Bone marrow (tissue), 2 donors: ENCODE measurements around the gene MCCC1.
"Not testable (repeated sequence)": the region's sequence is repeated elsewhere in the genome, so short reads cannot be mapped to it uniquely, and the experiment has no call there.

ENCODE experiments used
- DNase-seq, 2 donors: peaks; one replicate each; lab custom pipeline; 2025; lab: John Stamatoyannopoulos, UW

The MCCC1 gene

DNA sequence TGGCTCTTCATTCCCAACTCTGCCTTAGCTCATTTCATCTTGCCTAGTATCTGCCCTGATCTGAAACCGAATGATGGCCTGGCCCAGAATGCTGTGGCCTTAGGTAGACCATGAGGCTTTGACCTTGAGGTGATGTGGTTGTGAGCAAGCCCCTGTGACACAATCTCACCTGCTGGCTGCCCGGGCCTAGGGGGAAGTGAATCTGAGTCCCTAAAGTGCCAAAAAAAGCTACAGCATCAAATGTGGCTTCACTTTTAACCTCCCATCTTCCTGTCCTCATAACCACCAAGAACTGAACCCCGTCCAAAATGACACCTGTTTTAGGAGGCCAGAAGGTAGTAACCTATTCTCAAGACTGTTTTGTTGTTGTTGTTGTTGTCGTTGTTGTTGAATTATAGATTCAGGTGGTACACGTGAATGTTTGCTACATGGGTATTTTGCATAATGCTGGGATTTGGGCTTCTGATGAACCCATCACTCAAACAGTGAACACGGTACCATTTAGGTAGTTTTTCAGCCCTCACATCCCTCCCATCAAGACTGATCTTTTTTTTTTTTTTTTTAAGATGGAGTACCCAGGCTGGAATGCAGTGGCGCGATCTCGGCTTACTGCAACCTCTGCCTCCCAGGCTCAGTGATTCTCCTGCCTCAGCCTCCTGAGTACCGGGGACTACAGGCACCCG, 54.6 kb downstream of the MCCC1 start:
- DNase-seq, result no peak

DNA sequence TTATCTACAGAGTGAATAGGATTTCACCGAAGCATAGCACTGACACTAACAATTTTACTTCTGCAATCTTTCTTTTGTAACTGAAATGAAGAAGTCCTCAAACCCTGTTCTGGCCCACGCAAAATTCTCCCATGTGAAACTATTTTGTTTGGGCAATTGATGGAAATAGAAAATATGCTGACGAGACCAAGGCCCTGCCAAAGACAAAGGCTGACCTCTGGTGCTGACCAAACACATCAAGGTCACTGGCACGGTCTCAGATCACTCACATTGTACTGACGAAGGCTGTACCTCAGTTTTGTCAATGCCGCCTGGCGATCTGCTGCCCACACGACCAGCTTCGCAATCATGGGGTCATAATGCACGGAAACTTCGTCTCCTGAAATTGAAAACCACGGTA, 60.5 kb downstream of the MCCC1 start:
- no peak for DNase-seq

DNA sequence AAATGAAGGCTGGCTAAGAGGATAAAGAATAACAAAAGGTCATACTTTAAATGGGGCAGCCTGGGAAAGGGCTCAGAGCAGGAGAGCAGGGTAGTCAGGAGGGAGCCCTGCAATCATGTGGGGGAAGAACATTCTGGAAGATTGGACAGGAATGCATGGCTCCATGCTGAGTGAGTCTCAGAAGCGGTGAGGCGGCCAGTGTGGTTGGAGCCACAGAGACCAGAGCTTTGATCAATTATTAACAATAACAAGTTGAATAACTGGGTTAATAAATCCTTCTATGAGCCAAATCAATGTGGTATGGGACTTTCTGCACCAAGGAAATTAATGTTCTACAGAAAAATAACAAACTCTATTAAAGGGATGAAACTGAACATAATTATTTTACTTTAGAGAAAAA, 61.1 kb downstream of the MCCC1 start:
- DNase-seq, result no peak

DNA sequence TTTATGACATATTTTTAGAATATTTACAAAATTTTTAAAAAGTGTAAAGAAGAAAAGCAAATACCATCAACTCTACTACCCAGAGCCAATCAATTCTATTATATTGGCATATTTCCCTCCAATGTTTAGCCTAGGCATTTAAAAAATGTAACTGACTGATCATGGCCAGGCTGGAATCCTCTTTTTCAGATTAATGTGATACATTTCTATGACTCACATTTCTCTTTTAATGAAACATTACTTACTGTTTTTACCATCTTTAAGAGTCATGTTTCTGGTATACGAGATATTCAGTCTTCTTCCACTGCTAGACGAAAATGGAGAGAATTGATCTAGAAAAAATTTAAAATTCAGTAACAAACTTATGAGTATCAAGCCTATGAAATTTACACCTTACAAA, 65.5 kb downstream of the MCCC1 start:
- no peak for DNase-seq

DNA sequence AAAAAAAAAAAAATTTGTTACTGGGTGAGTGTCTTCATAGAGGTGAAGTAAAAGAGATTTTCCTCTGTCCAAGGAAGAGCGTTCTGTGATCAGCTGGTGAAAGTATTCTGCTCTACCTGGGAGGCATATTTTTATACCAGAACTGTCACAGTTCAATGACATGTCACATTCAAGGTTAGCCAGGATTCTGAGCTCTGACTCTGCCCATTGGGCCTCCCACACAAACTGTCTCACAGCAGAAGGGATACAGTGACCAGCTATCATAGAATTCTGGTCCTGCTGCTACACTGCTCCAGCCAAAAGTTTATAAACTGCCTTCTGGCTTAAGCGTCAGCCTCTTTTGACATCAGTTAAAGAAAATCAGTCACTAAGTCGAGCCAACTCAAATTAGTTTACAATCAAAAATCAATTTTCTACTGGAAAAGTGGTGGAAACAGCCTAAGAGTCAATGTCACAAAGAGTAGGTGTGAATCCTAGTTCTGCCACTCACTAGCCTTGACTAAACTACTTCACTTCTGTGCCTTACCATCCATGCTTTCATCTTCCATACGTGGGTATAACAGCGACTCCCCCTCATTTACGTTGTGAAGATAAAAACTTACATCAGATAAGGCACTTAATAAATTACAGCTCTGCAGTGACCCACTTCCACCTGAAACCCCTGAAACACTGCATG, 66.3 kb downstream of the MCCC1 start:
- DNase-seq, result no peak

DNA sequence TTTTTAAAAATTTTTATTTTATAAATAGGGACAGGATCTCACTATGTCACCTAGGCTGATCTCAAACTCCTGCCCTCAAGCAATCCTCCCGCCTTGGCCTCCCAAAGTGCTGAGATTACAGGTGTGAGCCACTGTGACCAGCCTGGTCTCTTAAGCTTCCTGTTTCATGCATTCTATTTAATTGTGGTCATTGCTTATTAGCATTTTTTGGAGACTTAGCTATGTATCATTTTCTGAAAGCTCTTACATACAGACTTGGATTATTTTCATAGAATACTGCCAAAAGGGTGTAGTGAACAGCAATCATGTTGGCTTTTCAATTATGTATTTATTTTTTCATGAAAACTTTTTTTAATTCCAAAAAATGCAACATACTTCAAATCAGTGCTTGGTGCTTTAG, 67.5 kb downstream of the MCCC1 start:
- DNase-seq, result no peak

DNA sequence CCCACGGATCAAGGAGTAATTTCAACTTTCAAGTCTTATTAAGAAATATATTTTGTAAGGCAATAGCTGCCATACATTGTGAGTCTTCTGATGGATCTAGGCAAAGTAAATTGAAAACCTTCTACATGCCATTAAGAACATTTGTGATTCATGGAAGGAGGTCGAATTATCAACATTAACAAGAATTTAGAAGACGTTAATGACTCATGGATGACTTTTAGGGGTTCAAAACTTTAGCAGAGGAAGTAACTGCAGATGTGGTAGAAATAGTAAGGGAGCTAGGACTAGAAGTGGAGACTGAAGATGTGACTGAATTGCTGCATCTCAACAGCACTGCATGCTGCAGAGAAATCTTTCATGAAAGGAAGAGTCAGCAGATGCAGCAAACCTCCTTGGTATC, 70.9 kb downstream of the MCCC1 start:
- no peak for DNase-seq

DNA sequence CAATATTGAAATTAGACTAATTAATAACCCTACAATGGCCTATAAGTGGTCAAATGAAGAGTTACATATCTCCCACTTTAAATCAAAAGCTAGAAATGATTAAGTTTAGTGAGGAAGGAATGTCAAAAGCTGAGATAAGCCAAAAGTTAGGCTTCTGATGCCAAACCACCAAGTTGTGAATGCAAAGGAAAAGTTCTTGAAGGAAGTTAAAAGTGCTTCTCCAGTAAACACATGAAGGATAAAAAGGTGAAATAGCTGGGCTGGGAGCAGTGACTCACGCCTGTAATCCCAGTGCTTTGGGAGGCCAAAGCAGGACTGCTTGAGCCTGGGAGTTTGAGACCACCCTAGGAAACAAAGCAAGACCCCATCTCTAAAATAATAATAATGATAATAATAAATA, 72.0 kb downstream of the MCCC1 start:
- no peak for DNase-seq

DNA sequence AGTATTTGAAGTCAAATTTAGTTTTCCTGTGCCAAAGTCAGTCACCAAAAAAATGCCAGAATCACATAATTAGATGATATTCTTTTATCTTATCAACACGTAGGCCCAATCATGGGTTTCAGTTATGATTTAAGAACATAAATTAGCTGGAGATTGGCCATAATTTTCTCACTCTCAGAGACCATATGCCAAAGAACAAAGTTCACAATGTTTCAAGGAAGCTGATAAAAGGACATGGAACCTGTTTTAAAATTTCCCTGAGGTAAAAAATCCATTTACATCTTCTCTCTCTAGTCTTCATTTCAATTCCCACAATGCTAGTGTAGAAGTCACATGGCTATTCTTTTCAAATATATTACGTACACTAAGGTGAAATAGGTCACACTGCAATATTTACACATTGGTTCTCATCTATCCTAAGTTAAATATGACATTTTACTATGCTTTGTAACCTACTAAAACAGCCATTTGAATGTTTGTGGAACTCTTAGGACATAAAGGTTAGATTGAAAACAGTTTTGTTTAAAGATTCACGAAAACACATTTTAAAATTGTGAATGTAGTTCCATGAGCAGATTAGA, 76.3 kb downstream of the MCCC1 start:
- no peak for DNase-seq

DNA sequence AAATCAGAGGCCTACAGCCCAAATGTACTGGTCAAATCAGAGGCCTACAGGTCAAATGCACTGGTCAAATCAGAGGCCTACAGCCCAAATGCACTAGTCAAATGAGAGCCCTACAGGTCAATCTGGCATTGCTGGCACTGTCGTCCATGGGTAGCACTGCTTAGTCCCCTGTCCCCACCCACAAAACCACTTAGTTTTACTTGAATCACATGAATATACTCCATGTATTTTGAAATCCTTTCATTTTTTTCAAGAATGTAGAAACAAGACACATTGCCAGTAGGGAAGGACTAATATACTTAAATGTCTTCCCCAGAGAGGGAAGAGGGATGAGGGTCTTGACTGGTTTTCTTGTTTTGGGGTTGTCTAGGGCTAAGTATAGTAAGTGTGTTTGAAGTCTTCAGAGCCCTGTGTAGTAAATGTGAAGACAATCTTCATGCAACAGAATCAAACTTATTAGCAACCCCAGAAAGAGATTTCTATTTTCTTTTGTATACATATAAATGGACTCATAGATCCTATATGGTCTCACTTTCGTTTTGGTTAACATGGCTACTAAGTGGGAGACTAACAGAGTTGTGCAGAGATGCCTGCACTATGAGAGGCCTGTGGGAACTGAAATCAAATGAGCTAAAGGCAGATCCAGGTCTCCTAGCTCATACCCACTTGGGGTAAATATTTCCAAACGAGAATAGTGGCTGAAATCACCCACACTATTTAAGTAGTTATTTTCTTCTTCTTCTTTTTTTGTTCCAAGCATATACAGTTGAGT, 80.7 kb downstream of the MCCC1 start:
- no peak for DNase-seq

DNA sequence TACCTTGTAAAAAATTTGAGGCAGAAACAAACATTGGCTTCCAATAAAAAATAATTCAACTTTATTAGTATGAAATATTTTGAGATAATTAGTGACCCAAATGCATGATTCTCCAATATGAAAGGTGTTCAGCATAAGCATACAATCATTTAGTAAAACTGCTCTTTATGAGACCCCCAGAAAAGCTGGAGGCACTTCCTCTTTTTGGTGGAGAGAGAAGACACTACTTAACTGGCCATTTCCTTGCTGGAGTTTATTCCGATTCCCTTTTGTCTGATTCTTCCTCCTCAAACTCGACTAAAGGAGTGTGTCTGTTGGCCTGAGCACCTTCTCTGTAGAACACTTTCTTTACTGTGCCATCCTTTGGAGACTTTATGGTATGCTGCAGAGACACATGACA, 84.1 kb downstream of the MCCC1 start:
- no peak for DNase-seq

DNA sequence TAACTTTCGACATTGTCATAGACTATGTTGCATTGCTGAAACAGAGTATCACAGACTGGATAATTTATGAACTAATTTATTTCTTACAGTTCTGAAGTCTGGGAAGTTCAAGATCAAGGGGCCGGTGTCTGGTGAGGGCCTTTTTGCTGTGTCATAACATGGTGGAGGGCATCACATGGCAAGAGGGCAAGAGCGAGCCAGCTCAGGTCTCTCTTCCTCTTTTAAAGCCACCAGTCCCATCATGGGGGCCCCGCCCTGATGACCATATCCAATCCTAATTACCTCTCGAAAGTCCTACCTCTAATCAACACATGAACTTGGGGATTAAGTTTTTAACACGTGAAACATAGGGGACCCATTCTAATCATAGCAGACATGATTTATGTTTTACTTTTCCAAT, 85.4 kb downstream of the MCCC1 start:
- no peak for DNase-seq

DNA sequence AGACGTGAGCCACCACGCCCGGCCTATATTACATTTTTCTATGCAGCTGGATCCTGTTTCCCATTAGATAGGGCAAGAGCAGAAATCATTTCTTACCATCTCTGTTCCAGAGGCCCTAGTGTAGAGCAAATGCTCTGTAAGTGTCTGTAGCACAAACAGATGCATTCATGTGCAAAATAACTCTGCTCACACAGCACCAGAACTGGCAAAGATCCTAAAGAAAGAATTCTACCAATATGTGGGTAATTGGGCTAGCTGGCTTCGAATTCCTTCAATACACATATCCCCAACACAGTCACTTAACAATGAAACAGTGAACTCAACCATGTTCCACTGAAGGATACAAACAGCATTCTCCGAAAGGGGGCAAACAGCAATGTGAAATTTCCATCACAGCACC, 86.2 kb downstream of the MCCC1 start:
- no peak for DNase-seq

DNA sequence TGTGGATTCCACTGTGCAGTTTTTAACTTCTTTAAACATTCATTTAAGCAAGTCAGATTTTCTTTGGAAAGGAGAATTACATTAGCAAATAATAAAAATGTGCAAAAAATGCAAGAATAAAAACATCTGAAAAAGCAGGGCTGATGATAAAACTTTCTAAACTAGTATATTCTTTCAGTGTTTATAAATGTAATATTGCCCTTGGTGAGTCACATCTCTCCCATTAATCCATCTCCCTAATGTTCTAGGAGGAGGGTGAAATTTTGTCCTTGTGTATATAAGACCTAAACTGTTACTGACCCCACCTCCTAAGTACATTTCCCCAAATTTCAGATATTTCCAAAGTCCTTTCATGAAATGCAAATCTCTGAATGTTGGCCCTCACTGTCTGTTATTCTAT, 90.5 kb downstream of the MCCC1 start:
- DNase-seq, result no peak

DNA sequence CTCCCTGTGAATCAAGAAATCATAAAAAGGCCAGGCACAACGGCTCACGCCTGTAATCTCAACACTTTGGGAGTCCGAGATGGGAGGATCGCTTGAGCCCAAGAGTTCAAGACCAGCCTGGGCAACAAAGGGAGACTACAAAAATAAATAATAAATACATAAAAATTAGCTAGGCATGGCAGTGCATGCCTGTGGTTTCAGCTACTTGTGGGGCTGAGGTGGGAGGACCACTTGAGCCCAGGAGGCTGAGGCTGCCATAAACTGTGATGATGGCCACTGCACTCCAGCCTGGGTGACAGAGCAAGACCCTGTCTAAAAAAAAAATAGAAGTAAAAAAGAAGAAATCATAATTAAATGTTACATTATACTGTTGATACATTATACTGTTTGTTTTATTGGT, 91.0 kb downstream of the MCCC1 start:
- DNase-seq, result no peak

DNA sequence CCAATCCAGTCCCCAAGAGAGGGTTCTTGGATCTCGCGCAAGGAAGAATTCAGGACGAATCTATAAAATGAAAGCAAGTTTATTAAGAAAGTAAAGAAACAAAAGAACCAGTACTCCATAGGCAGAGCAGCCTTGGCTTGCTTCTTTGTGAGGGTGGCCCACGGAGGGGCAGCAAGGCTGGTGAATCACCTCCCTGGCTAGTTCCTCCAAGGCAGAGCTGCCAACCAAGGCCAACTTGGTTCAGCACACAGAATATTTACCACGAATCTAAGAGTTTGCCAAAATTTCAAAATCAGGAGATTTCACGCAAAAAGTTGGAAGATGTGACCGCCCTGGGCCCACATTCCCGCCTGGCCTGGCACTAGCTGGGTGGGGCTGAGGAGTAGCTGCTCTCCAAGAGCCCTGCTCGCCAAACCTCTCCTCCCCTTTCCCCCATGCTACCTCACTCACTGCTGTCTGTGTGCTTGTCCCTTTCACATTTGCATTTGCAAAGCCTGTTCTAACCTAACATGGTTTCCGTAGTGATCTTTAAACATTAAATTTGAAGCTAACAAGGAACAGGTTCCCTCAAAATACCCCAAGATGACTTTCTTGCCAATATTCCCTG, 92.8 kb downstream of the MCCC1 start:
- DNase-seq, result no peak

DNA sequence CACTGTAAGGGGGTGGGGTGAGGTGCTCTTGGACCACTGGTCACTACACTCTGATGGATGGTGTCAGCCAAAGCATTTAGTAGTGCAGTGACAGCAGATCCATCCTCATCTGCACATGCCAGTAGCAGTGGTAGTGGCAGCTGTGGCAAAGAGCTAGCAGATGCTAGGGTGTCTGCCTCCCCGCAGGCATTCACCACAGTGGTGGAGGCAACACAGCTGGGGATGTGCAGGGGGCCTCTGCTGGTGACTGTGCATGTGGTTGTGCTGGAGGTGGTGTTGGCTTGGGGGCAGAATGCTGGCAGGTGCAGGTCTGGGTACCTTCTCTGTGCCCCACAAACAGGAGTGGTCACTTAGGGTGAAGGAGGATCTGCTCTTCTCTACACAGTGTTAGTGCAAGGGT, 99.5 kb downstream of the MCCC1 start:
- no peak for DNase-seq

DNA sequence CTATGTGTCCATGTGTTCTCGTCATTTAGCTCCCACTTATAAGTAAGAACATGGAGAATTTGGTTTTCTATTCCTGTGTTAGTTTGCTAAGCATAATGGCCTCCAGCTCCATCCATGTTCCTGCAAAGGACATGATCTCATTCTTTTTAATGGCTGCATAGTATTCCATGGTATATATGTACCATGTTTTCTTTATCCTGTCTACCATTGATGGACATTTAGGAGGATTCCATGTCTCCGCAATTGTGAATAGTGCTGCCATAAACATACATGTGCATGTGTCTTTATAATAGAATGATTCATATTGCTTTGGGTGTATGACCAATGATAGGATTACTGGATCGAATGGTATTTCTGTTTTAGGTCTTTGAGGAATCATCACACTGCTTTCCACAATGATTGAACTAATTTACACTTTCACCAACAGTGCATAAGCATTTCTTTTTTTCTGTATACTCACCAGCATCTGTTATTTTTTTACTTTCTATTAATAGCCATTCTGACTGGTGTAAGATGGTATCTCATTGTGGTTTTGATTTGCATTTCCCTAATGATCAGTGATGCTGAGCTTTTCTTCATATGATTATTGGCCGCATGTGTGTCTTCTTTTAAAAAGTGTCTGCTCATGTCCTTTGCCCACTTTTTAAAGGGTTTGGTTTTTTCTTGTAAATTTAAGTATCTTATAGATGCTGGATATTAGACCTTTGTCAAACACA, 105.7 kb downstream of the MCCC1 start:
- DNase-seq, result not testable (repeated sequence)

DNA sequence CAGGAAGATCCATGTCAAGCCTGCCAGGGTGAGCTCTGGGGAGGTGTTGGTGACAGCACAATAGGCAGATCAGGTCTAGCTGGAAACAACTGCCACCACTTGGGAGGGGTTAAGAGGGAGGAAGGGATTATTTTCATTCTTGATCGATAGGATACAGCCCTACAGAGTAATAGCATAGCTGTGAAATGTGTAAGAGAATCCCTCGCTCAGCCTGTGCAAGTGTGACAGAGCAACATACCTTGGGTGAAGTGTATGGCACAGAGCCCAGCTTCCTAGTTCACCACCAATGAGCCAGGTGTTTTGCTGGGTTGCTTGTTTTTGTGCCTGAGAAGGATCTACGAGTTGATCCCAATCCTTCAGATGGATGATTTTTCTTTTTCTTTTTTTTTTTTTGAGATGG, 109.7 kb downstream of the MCCC1 start:
- DNase-seq, result no peak

DNA sequence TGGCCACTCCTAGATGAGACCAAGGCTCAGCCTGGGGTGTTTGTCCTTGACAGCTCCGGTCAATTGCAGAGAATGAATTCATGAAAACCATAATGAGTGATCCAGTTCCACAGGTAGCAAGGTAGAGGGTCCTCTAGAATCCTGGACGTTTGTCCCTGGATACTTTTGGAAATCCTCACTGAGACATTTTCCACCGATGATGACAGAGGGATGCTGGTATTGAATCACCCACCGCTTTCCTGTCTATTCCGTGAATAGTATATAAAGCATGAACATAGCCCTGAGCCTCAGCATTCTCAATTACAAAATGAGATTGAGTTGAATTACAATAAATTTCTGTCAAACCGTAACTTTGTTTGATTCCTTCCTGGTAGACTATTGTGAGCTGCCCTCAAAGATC, 113.3 kb downstream of the MCCC1 start:
- DNase-seq, result no peak

DNA sequence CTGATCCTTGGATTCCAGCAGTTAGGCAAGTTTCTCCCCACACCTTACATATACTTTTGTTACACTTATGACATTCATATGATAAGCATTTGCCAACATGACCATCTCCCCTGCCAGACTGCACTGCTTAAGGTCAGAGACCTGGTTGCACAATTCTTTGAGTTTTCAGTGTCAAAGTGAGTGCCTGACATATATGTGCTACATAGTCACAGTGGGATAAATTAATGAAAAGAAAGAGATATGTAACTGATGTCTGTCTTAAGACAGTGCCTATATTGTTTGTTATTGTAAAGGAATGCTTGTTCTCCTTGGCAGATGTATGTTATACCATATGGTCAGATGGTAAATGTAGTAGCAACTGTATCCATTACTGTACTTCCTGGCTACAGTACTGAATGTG, 115.4 kb downstream of the MCCC1 start:
- DNase-seq, result no peak

DNA sequence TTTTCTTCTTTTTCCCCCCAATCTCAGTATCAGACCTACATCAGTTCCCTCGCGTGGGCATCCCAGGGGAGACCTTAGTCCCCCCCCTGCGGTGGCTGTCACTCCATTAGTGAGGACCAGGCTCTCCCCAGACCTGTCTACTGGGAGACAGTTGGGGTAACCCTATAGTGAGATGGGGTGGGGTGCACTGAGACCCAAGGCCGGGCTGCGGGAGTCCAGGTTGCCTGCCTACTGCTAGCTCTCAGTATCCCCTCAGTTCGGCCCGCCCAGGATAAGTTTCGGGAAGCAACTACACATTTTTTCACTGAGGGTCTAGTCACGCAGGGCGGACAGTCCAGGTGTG, 118.3 kb downstream of the MCCC1 start:
- DNase-seq, result no peak
